B cell (primary cell): ENCODE results near the gene PFDN5. TPM values are rescaled to one million over a fixed set of nuclear protein-coding genes. Genes with fewer than 3 reads are reported as not detected.

ENCODE experiments used
- ATAC-seq: fragments of 200-7000 bp; cut with Tn5 transposase; one replicate; pipeline ENCODE4 v1.10.0; 2021; ENCODE audit warnings: low read depth, mild to moderate bottlenecking, moderate number of reproducible peaks, moderate library complexity
- CTCF ChIA-PET: fragments of 350-600 bp; sonication (Branson Sonifier 250); formaldehyde crosslinking; loops from one replicate; lab custom pipeline; 2021; ENCODE audit warnings: antibody characterized with exemption, inconsistent platforms; lab: Charles Lee
- POLR2A ChIA-PET: fragments of 350-600 bp; sonication (Branson Sonifier 250); formaldehyde crosslinking; loops from one replicate; lab custom pipeline; 2021; ENCODE audit warnings: antibody characterized with exemption; lab: Charles Lee
- DNase-seq: peaks from one replicate; pipeline ENCODE4 v3.0.0; 2013
- H2AFZ ChIP-seq: 2 replicates; pipeline ENCODE4 v1.6.1; 2012; ENCODE audit warnings: mild to moderate bottlenecking, low read depth, low read length; ENCODE audit not compliant: insufficient read depth, poor library complexity, severe bottlenecking
- H3K27ac ChIP-seq, 2 donors: 1 replicate in 1 of 2; 2 replicates in 1 of 2; pipeline ENCODE4 v1.5.1; 2012 to 2013; ENCODE audit warnings: low read length in 2 of 2, mild to moderate bottlenecking in 2 of 2, moderate library complexity in 1 of 2
- H3K27me3 ChIP-seq, 4 experiments: fragments of 200-600 bp in 1 of 4; sonication (generic) in 1 of 4; replicated peaks in 1 of 4; 1 replicate in 2 of 4; 2 replicates in 2 of 4; pipeline versions ENCODE4 v1.6.1 to v1.7.0; 2013 to 2016; ENCODE audit warnings: low read length in 3 of 4, mild to moderate bottlenecking in 2 of 4, mixed read lengths in 1 of 4, moderate library complexity in 1 of 4; ENCODE audit not compliant: insufficient read depth in 4 of 4, control insufficient read depth in 3 of 4; ENCODE audit errors: control extremely low read depth in 1 of 4
- H3K36me3 ChIP-seq, 2 experiments: replicated peaks in 1 of 2; 1 replicate in 1 of 2; 2 replicates in 1 of 2; pipeline versions ENCODE4 v1.6.1 to v1.7.1; 2013; ENCODE audit warnings: low read length in 1 of 2; ENCODE audit not compliant: insufficient read depth in 2 of 2, control insufficient read depth in 1 of 2; ENCODE audit errors: control extremely low read depth in 1 of 2, extremely low read depth in 1 of 2
- H3K4me1 ChIP-seq, 2 donors: fragments of 200-600 bp in 1 of 2; sonication (generic) in 1 of 2; 1 replicate in 1 of 2; 2 replicates in 1 of 2; pipeline versions ENCODE4 v1.5.1 to v1.6.1; 2013 to 2017; ENCODE audit warnings: low read length in 2 of 2; ENCODE audit not compliant: control insufficient read depth in 2 of 2, insufficient read depth in 2 of 2
- H3K4me2 ChIP-seq: replicated peaks from 2 replicates; pipeline ENCODE3; 2012; ENCODE audit warnings: mild to moderate bottlenecking, low read depth, low read length; ENCODE audit not compliant: poor library complexity, severe bottlenecking
- H3K4me3 ChIP-seq, 5 experiments: fragments of 200-600 bp in 1 of 5; sonication (generic) in 1 of 5; 1 replicate in 3 of 5; 2 replicates in 2 of 5; pipeline versions ENCODE4 v1.5.1 to v1.7.0; 2011 to 2016; ENCODE audit warnings: low read length in 4 of 5, mild to moderate bottlenecking in 4 of 5, low read depth in 2 of 5, control low read depth in 1 of 5, moderate library complexity in 1 of 5; ENCODE audit not compliant: insufficient read depth in 1 of 5; ENCODE audit errors: control extremely low read depth in 1 of 5, extremely low read depth in 1 of 5
- H3K79me2 ChIP-seq: fragments of 200-600 bp; sonication (generic); one replicate; pipeline ENCODE4 v1.6.0; 2016; ENCODE audit warnings: low read length; ENCODE audit not compliant: control insufficient read depth, insufficient read depth
- H3K9ac ChIP-seq: fragments of 200-600 bp; sonication (generic); 2 replicates; pipeline ENCODE4 v1.6.1; 2017; ENCODE audit warnings: mild to moderate bottlenecking, low read length, moderate library complexity
- H3K9me3 ChIP-seq, 3 donors: one replicate each; pipeline versions ENCODE4 v1.6.1 to v1.7.1; 2013; ENCODE audit warnings: low read length in 2 of 3; ENCODE audit not compliant: control insufficient read depth in 2 of 3, insufficient read depth in 1 of 3; ENCODE audit errors: control extremely low read depth in 1 of 3
- H4K20me1 ChIP-seq: 2 replicates; pipeline ENCODE4 v1.6.0; 2012; ENCODE audit warnings: mild to moderate bottlenecking, low read length; ENCODE audit not compliant: insufficient read depth, control insufficient read depth, poor library complexity, severe bottlenecking
- H3K27ac Mint-ChIP-seq: one replicate; pipeline ENCODE4 v1.8.0; 2021; ENCODE audit warnings: mixed read lengths
- H3K27me3 Mint-ChIP-seq: one replicate; pipeline ENCODE4 v1.8.0; 2021; ENCODE audit warnings: mixed read lengths
- H3K4me1 Mint-ChIP-seq: one replicate; pipeline ENCODE4 v1.8.0; 2021; ENCODE audit warnings: mixed read lengths
- H3K4me3 Mint-ChIP-seq: one replicate; pipeline ENCODE4 v1.8.0; 2021; ENCODE audit warnings: mixed read lengths
- H3K9me3 Mint-ChIP-seq: one replicate; pipeline ENCODE4 v1.8.0; 2022; ENCODE audit warnings: mixed read lengths; ENCODE audit not compliant: insufficient read depth
- CTCF ChIP-seq: fragments of 200-600 bp; IDR thresholded peaks from one replicate; pipeline ENCODE4 v1.8.0; 2022; ENCODE audit warnings: antibody characterized with exemption, mild to moderate bottlenecking
- EZH2 ChIP-seq: IDR thresholded peaks from 2 replicates; pipeline ENCODE4 v1.6.1; 2012; ENCODE audit warnings: borderline replicate concordance, low read depth, mild to moderate bottlenecking, moderate library complexity, low read length; ENCODE audit not compliant: insufficient read depth, poor library complexity, severe bottlenecking
- WGBS: methylation state at CpG from one replicate; pipeline ENCODE4 v1.1.5; 2013; ENCODE audit warnings: missing lambda C conversion rate; ENCODE audit not compliant: insufficient coverage; 5-methylcytosine and 5-hydroxymethylcytosine counted together
- intact Hi-C: fragments of 100-400 bp; cut with micrococcal nuclease; formaldehyde crosslinking; loops from one replicate; pipeline ENCODE4 v1.10.0; 2022
- polyA plus RNA-seq: library from polyadenylated mRNA; depleted of rRNA; stranded (reverse); fragments of >200 nt; gene quantifications from 2 replicates; pipeline ENCODE4 v1.2.3, GENCODE V29; 2012
- total RNA-seq, 2 donors: library from RNA; stranded (reverse); fragments of 120-200 nt in 1 of 2; gene quantifications; 1 replicate in 1 of 2; 2 replicates in 1 of 2; pipeline versions ENCODE4 v1.2.3 to v1.2.4, GENCODE V29; 2013 to 2022

Gene PFDN5
- total and polyA plus RNA-seq, 2 donors (not counting 1 experiment from before 2014, with no cell fraction given): 654 to 1,584 TPM

GRCh38 chr12:53338916-53339315, 43.6 kb downstream of the PFDN5 start:
- DNase-seq (no peak), ATAC-seq (no peak)
- Mint-ChIP-seq H3K27ac (no peak overlapping the region), H3K4me1 (peaks cover 16% of the 10 kb centered on the region), H3K9me3 (no peaks in the 10 kb centered on the region), H3K27me3 (peaks cover 47% of the 10 kb centered on the region), H3K4me3 (no peak overlapping the region)
- intact Hi-C loops: no loop called here
- ChIA-PET CTCF (interaction anchor here (1.1 kb wide), 1 partner anchor 13 kb away, joined by 3 read pairs; no protein-coding TSS in a partner anchor), POLR2A (interaction anchor here (0.6 kb wide), 1 partner anchor 9 kb away, joined by 3 read pairs; no protein-coding TSS in a partner anchor)
- Histone ChIP-seq H3K9ac (no peak overlapping the region), H3K9me3 (peaks cover 0 to 4% (median 0%) of the 10 kb centered on the region in 3 donors), H3K27me3 (peaks cover 0 to 46% (median 23%) of the 10 kb centered on the region in 4 experiments), H3K4me2 (no peak overlapping the region), H3K79me2 (no peaks in the 10 kb centered on the region), H3K36me3 (no peaks in the 10 kb centered on the region), H3K27ac (no peak overlapping the region), H2AFZ (no peak overlapping the region), H3K4me1 (peaks cover 10 to 13% of the 10 kb centered on the region in 2 donors), H4K20me1 (no peaks in the 10 kb centered on the region), H3K4me3 (no peak overlapping the region)
- WGBS: 100% methylated on average over 1 of the region's 6 CpGs
- TF ChIP-seq EZH2 (no peak), CTCF (no peak)

GRCh38 chr12:53340398-53340797, 45.1 kb downstream of the PFDN5 start:
- H4K20me1 ChIP-seq: no peaks in the 10 kb centered on the region
- H3K9ac ChIP-seq: no peak overlapping the region
- H3K4me1 Mint-ChIP-seq: peaks cover 24% of the 10 kb centered on the region
- no peak overlapping the region for H3K27ac ChIP-seq
- WGBS: 71% methylated on average over 5 of the region's 9 CpGs
- intact Hi-C loops: no loop called here
- H3K27ac Mint-ChIP-seq: no peak overlapping the region
- peaks cover 0 to 4% (median 0%) of the 10 kb centered on the region in 3 donors for H3K9me3 ChIP-seq
- H3K79me2 ChIP-seq: no peaks in the 10 kb centered on the region
- no peaks in the 10 kb centered on the region for H3K9me3 Mint-ChIP-seq
- peaks cover 34% of the 10 kb centered on the region for H3K27me3 Mint-ChIP-seq
- H3K4me2 ChIP-seq: no peak overlapping the region
- H3K27me3 ChIP-seq: peaks cover 0 to 41% (median 21%) of the 10 kb centered on the region in 4 experiments
- ATAC-seq (no peak), DNase-seq (no peak)
- no peak overlapping the region for H3K4me3 ChIP-seq
- no peak overlapping the region for H3K4me3 Mint-ChIP-seq
- TF ChIP-seq EZH2 (no peak), CTCF (no peak)
- ChIA-PET CTCF (interaction anchor here (0.8 to 1.0 kb wide), 2 partner anchors 11 to 13 kb away, joined by 3 to 7 read pairs; no protein-coding TSS in a partner anchor), POLR2A (no interaction called here)
- H3K36me3 ChIP-seq: no peaks in the 10 kb centered on the region
- H3K4me1 ChIP-seq: peaks cover 19 to 21% of the 10 kb centered on the region in 2 donors
- H2AFZ ChIP-seq: no peak overlapping the region
